Stimulated activated CD4-positive, alpha-beta T cell treated with anti-CD3 and anti-CD28 coated beads, Interleukin-4, amount 100 ng/mL, for 24 hours (primary cell): ENCODE data around the gene CT45A9.
"Not testable (repeated sequence)": the region's sequence is repeated elsewhere in the genome, so short reads cannot be mapped to it uniquely, and the experiment has no call there.

ENCODE experiments used
- DNase-seq: peaks from one replicate; pipeline ENCODE4 v3.0.0-alpha.2; 2020

Gene CT45A9

GRCh38 chrX:135871712-135872111, at the start of gene CT45A9:
Gene CT45A9 (minus strand): TSS chrX:135871812. CDS start chrX:135868061, 3,751 bp downstream.
- not testable (repeated sequence) for DNase-seq

- not testable (repeated sequence) for DNase-seq
These were observed 48.9 kb upstream of the CT45A9 start for GRCh38 chrX:135920516-135920915.

- DNase-seq, result no peak
These were observed 42.8 kb upstream of the CT45A9 start for GRCh38 chrX:135914404-135914803.

- no peak for DNase-seq
These were observed 38.6 kb upstream of the CT45A9 start for GRCh38 chrX:135910251-135910650.

GRCh38 chrX:135893294-135893817, 21.7 kb upstream of the CT45A9 start, which contains the start of the genes CT45A10 and SAGE1:
Gene CT45A10 (minus strand): TSS chrX:135893444. CDS start chrX:135885344, 8,100 bp downstream.
Gene SAGE1 (plus strand): TSS chrX:135893716. CDS start chrX:135896243, 2,527 bp downstream.
- no peak for DNase-seq

GRCh38 chrX:135892781-135893180, 21.2 kb upstream of the CT45A9 start:
- DNase-seq, result no peak

GRCh38 chrX:135890087-135890585, 18.5 kb upstream of the CT45A9 start:
- no peak for DNase-seq

- DNase-seq, result peak; percentile 6
These were observed 17.4 kb upstream of the CT45A9 start for GRCh38 chrX:135888976-135889375.

GRCh38 chrX:135888230-135888629, 16.6 kb upstream of the CT45A9 start:
- DNase-seq, result not testable (repeated sequence)

GRCh38 chrX:135882741-135883140, 11.1 kb upstream of the CT45A9 start:
- DNase-seq, result not testable (repeated sequence)

GRCh38 chrX:135854438-135854837, 17.2 kb downstream of the CT45A9 start, which contains the start of gene CT45A8:
Gene CT45A8 (minus strand): TSS chrX:135854538. CDS start chrX:135850783, 3,755 bp downstream.
- DNase-seq, result not testable (repeated sequence)

- not testable (repeated sequence) for DNase-seq
These were observed 34.4 kb downstream of the CT45A9 start, which contains the start of gene CT45A7 for GRCh38 chrX:135837180-135837579. Gene CT45A7 (minus strand): TSS chrX:135837280. CDS start chrX:135833533, 3,747 bp downstream.

- DNase-seq, result not testable (repeated sequence)
These were observed 51.7 kb downstream of the CT45A9 start, which contains the start of gene CT45A2 for GRCh38 chrX:135819912-135820311. Gene CT45A2 (minus strand): TSS chrX:135820012. CDS start chrX:135816265, 3,747 bp downstream.
